Ectodermal cell (in vitro differentiated cells): ENCODE data around the gene COL17A1.

Experiments
- H3K27ac ChIP-seq: 2 replicates; pipeline ENCODE4 v1.7.0; 2013; ENCODE audit warnings: mild to moderate bottlenecking, low read depth, low read length; ENCODE audit not compliant: insufficient read depth, poor library complexity, severe bottlenecking
- H3K27me3 ChIP-seq: 2 replicates; pipeline ENCODE4 v1.7.0; 2013; ENCODE audit warnings: mild to moderate bottlenecking, low read length; ENCODE audit not compliant: insufficient read depth, control insufficient read depth, poor library complexity, severe bottlenecking
- H3K36me3 ChIP-seq: one replicate; pipeline ENCODE4 v1.7.0; 2013; ENCODE audit warnings: low read length; ENCODE audit not compliant: control insufficient read depth, insufficient read depth
- H3K4me1 ChIP-seq: one replicate; pipeline ENCODE4 v1.7.0; 2013; ENCODE audit warnings: low read length; ENCODE audit not compliant: control insufficient read depth, insufficient read depth
- H3K4me3 ChIP-seq: 2 replicates; pipeline ENCODE4 v1.7.0; 2013; ENCODE audit warnings: low read depth, low read length, control low read depth; ENCODE audit not compliant: insufficient read depth
- H3K9me3 ChIP-seq: 2 replicates; pipeline ENCODE4 v1.7.0; 2013; ENCODE audit warnings: mild to moderate bottlenecking, low read length, moderate library complexity; ENCODE audit not compliant: control insufficient read depth
- WGBS, 2 experiments: methylation state at CpG; one replicate each; pipeline ENCODE4 v1.1.7; 2013; ENCODE audit warnings: missing lambda C conversion rate in 2 of 2; 5-methylcytosine and 5-hydroxymethylcytosine counted together

COL17A1 gene

GRCh38 chr10:104043185-104043830 lies 42.4 kb downstream of the COL17A1 start:
- Histone ChIP-seq H3K36me3 (no peaks in the 10 kb centered on the region), H3K27ac (no peak overlapping the region), H3K9me3 (no peaks in the 10 kb centered on the region), H3K4me3 (no peak overlapping the region), H3K4me1 (peaks cover 3% of the 10 kb centered on the region), H3K27me3 (no peaks in the 10 kb centered on the region)
- WGBS, 2 experiments: 89% methylated on average over 8 of the region's 8 CpGs

DNA sequence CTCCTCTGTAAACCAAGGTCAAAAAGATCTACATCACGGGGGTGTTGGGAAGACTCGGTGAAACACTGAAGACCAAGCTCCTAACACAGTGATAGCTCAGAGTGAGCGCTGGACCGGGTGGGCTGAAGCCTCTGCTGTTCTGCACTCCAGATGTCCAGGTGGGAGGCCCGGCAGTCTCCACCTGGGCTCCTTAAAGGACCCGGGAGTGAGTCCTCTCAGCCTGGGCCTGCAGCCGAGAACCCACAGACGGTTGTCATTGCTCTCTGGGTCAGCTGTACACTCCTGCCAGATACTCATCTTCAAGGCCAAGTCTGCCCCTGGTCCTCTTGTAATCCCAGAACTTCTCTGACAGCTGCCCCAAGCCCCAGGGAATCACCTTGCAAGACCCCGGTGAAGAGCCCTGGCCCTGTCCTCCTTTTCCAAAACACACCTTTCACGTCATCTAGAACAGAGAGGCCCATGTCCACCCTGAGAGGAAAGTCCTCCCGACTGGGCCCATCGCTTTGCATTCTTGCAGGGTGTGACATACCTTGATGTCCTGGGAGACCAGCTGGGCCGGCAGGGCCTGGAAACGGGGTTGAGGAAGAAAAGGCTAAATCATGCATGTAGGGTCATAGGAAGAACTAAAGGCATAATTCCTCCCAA lies 43.7 kb downstream of the COL17A1 start:
- WGBS, 2 experiments: 93% methylated on average over 14 of the region's 14 CpGs
- Histone ChIP-seq H3K27ac (no peak overlapping the region), H3K4me3 (no peak overlapping the region), H3K27me3 (no peaks in the 10 kb centered on the region), H3K9me3 (no peaks in the 10 kb centered on the region), H3K4me1 (peaks cover 3% of the 10 kb centered on the region), H3K36me3 (no peaks in the 10 kb centered on the region)

- no peak overlapping the region for H3K4me3 ChIP-seq
- 76 to 87% methylated on average over 9 of the region's 9 CpGs for WGBS, 2 experiments
- no peaks in the 10 kb centered on the region for H3K9me3 ChIP-seq
Observed at GRCh38 chr10:104040862-104041789, 44.6 kb downstream of the COL17A1 start.

DNA sequence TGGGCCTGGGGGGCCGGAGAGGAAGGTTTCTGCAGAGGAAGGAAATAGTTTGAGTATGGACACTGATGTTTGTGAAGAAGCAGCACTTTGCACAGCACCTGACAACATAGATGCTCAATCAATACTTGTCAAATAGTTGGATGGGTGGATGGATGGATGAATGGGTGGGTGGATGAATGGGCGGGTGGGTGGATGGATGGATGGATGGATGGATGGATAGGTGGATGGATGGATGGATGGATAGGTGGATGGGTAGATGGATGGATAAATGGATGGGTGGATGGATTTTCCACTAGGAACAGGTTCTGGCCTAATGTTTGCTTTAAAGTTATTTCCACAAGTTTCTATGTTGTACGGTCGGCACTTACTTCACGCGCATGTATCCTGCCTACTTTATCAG lies 45.3 kb downstream of the COL17A1 start:
- WGBS, 2 experiments: 75 to 76% methylated on average over 6 of the region's 6 CpGs
- Histone ChIP-seq H3K27me3 (no peaks in the 10 kb centered on the region), H3K36me3 (no peaks in the 10 kb centered on the region), H3K27ac (no peak overlapping the region), H3K4me1 (no peaks in the 10 kb centered on the region), H3K9me3 (no peaks in the 10 kb centered on the region), H3K4me3 (no peak overlapping the region)

More at GRCh38 chr10:104040862-104041789, 44.6 kb downstream of the COL17A1 start:
- no peak overlapping the region for H3K27ac ChIP-seq
- H3K27me3 ChIP-seq: no peaks in the 10 kb centered on the region
- no peaks in the 10 kb centered on the region for H3K36me3 ChIP-seq
- peaks cover 3% of the 10 kb centered on the region for H3K4me1 ChIP-seq

- 92% methylated on average over 7 of the region's 7 CpGs for WGBS, 2 experiments
- Histone ChIP-seq H3K4me1 (no peaks in the 10 kb centered on the region), H3K9me3 (no peaks in the 10 kb centered on the region), H3K36me3 (no peaks in the 10 kb centered on the region), H3K27me3 (no peaks in the 10 kb centered on the region), H3K4me3 (no peak overlapping the region), H3K27ac (no peak overlapping the region)
Observed at GRCh38 chr10:104038958-104039752, 46.5 kb downstream of the COL17A1 start.

- WGBS, 2 experiments: 92 to 94% methylated on average over 8 of the region's 8 CpGs
Observed at GRCh38 chr10:104038537-104038936, 47.1 kb downstream of the COL17A1 start.

GRCh38 chr10:104037261-104037951 lies 48.3 kb downstream of the COL17A1 start:
- WGBS, 2 experiments: 88% methylated on average over 16 of the region's 16 CpGs

More at GRCh38 chr10:104038537-104038936, 47.1 kb downstream of the COL17A1 start:
- Histone ChIP-seq H3K27me3 (no peaks in the 10 kb centered on the region), H3K4me3 (no peak overlapping the region), H3K9me3 (no peaks in the 10 kb centered on the region), H3K27ac (no peak overlapping the region), H3K4me1 (no peaks in the 10 kb centered on the region), H3K36me3 (no peaks in the 10 kb centered on the region)

DNA sequence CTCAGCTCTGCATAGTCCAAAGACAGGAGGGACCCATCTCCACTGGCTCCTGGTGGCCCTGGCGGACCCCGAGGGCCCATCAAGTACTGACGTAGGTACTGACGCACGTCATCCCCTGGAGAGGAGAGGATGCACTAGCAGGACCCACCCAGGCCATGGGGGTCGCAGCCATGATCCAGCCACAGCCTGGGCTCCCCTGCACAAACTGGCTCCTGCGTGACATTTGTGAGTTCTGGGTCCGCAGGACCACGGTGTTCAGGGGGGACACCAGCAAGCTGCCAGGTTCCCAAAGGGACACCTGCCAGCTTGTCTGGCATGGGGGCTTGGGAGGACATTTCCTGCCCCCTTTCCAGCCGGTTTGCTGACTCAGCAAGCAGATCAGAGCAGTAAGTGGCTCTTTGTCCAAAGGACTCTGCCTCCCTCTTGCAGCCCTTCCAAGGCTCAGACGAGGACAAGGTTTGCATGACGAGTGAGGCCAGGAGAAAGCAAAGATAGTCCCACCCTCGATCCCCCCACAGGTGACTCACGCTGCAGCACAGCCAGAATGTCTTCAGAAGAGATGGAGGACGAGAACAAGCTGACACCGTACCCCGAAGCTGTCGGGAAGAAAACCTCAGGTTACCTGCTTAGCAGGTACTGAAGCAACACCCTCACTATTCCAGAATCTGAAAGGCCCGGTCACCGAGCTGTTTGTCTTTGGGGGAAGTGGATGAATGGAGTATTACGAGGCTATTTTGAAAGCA lies 49.0 kb downstream of the COL17A1 start:
- WGBS, 2 experiments: 91% methylated on average over 21 of the region's 21 CpGs
- Histone ChIP-seq H3K36me3 (no peaks in the 10 kb centered on the region), H3K27me3 (no peaks in the 10 kb centered on the region), H3K4me3 (no peak overlapping the region), H3K4me1 (no peaks in the 10 kb centered on the region), H3K9me3 (no peaks in the 10 kb centered on the region), H3K27ac (no peak overlapping the region)

More at GRCh38 chr10:104037261-104037951, 48.3 kb downstream of the COL17A1 start:
- no peaks in the 10 kb centered on the region for H3K9me3 ChIP-seq
- no peaks in the 10 kb centered on the region for H3K27me3 ChIP-seq
- no peak overlapping the region for H3K4me3 ChIP-seq
- no peak overlapping the region for H3K27ac ChIP-seq
- H3K4me1 ChIP-seq: no peaks in the 10 kb centered on the region
- no peaks in the 10 kb centered on the region for H3K36me3 ChIP-seq

GRCh38 chr10:104036069-104036384 lies 49.7 kb downstream of the COL17A1 start:
- 89 to 91% methylated on average over 3 of the region's 3 CpGs for WGBS, 2 experiments

More at GRCh38 chr10:104036069-104036384, 49.7 kb downstream of the COL17A1 start:
- Histone ChIP-seq H3K4me3 (no peak overlapping the region), H3K27me3 (no peaks in the 10 kb centered on the region), H3K36me3 (no peaks in the 10 kb centered on the region), H3K9me3 (no peaks in the 10 kb centered on the region), H3K27ac (no peak overlapping the region), H3K4me1 (no peaks in the 10 kb centered on the region)
